Measurements from ENCODE around the gene SLC12A5. TPM values are rescaled to one million over a fixed set of nuclear protein-coding genes. Genes with fewer than 3 reads are reported as not detected.

The SLC12A5 gene
- total RNA-seq, 1 donor from 2014 or later = 9.6 TPM

DNA sequence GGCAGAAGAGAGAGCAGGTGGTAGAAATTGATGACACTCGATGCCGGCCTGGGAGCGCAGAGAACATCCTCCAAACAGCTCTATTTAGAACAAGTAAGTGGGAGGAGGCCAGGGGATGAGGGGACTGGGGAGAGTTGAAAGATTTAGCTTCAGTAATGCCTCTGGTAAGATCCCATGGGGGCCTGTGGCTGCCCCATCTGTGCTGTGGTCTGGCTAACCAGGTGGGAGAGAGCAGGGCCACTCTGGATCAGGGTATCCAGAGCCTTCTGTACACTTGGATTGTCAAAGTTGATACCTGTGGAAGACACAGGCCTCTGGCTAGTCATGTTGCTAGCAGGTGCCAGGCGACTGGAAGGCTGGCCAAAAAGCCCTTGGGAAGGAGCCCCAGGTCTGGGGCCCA is 33.1 kb downstream of the SLC12A5 start:
- DNase-seq (ENCODE audit: low read depth, low spot score) = no peak
- H3K9me3 Mint-ChIP-seq = no peaks in the 10 kb centered on the region
- TF ChIP-seq, protein P1, sequence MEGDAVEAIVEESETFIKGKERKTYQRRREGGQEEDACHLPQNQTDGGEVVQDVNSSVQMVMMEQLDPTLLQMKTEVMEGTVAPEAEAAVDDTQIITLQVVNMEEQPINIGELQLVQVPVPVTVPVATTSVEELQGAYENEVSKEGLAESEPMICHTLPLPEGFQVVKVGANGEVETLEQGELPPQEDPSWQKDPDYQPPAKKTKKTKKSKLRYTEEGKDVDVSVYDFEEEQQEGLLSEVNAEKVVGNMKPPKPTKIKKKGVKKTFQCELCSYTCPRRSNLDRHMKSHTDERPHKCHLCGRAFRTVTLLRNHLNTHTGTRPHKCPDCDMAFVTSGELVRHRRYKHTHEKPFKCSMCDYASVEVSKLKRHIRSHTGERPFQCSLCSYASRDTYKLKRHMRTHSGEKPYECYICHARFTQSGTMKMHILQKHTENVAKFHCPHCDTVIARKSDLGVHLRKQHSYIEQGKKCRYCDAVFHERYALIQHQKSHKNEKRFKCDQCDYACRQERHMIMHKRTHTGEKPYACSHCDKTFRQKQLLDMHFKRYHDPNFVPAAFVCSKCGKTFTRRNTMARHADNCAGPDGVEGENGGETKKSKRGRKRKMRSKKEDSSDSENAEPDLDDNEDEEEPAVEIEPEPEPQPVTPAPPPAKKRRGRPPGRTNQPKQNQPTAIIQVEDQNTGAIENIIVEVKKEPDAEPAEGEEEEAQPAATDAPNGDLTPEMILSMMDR (conservative IDR thresholded peaks at IDR 0.05) = no peak
- peaks cover 37% of the 10 kb centered on the region for H3K36me3 Mint-ChIP-seq (ENCODE audit: low read depth)
- no peak overlapping the region for H3K4me3 Mint-ChIP-seq
- peaks cover 31% of the 10 kb centered on the region for H3K27me3 Mint-ChIP-seq (ENCODE audit: low read depth)
- H3K27ac Mint-ChIP-seq (ENCODE audit: unreplicated experiment) = no peak overlapping the region
- peaks cover 17% of the 10 kb centered on the region for H3K4me1 Mint-ChIP-seq

DNA sequence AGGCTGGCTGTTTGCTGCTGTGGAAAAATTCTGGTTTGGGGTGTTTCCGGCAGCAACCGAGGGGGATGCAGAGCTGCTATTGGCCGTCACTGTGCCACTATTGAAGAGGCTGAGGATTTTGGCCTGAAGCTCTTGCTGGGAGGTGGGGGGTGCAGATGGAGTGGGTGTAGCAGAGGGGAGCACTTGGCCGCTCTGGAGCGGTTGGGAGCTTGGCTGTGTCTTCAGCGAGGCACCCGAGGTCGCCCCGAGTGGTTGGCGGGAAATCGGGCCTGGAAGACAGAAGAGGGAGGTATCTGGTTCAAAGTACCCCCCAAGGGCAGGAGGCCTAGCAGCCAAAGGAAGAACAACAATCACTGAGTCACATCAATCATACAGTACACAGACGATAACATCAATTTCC is 33.6 kb downstream of the SLC12A5 start:
- H3K27ac Mint-ChIP-seq (ENCODE audit: unreplicated experiment) = no peak overlapping the region

DNA sequence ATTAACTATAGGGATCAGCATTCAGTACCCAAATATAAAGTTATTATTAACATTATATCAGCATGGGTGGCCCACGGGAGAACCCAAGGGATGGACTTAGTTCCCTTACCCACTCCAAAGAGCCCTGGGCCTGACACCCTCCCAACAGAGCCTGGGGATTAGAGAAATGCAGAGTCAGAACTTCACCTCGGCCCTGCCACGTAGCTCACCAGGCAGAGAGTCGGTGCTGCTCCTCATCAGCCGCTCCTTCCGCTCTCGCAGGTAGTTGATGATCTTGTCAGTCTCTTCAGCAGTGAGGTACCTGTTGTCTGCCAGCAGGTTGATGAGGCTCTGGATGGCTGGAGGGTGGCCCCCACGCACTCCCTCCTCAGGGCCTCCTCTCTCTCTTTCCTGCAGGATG is 34.1 kb downstream of the SLC12A5 start:
- H3K4me3 Mint-ChIP-seq = no peak overlapping the region
- TF ChIP-seq, protein P1 (conservative IDR thresholded peaks at IDR 0.05) = no peak
- peaks cover 23% of the 10 kb centered on the region for H3K27me3 Mint-ChIP-seq (ENCODE audit: low read depth)
- H3K4me1 Mint-ChIP-seq = peaks cover 14% of the 10 kb centered on the region
- H3K9me3 Mint-ChIP-seq = no peaks in the 10 kb centered on the region
- peaks cover 36% of the 10 kb centered on the region for H3K36me3 Mint-ChIP-seq (ENCODE audit: low read depth)
- no peak for DNase-seq (ENCODE audit: low read depth, low spot score)
- no peak overlapping the region for H3K27ac Mint-ChIP-seq (ENCODE audit: unreplicated experiment)

More for the DNA sequence above, 33.6 kb downstream of the SLC12A5 start:
- TF ChIP-seq, protein P1 (conservative IDR thresholded peaks at IDR 0.05) = no peak
- Mint-ChIP-seq H3K27me3 (ENCODE audit: low read depth) (peaks cover 27% of the 10 kb centered on the region), H3K4me3 (no peak overlapping the region), H3K36me3 (ENCODE audit: low read depth) (peaks cover 36% of the 10 kb centered on the region), H3K4me1 (peaks cover 17% of the 10 kb centered on the region), H3K9me3 (no peaks in the 10 kb centered on the region)
- DNase-seq (ENCODE audit: low read depth, low spot score) = no peak

DNA sequence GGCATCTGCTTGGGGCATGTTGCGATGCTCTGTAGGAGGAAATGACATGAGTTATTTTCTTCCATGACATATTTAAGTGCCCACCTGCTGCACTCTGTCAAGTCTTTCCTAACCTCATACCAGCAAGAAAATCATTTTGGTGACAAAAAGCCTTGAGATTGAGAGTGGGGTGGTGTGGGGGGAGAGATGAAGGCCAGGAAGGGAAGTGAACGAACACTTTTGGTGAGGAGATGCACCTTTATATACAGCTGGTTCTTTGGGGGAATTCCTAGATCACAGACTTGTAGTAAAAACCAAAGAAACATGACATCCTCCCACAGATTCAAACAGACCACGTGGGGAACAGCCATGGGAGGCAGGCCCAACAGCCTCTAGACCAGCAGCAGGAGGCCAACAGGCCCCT is 34.6 kb downstream of the SLC12A5 start:
- DNase-seq (ENCODE audit: low read depth, low spot score) = no peak
- peaks cover 11% of the 10 kb centered on the region for H3K4me1 Mint-ChIP-seq
- H3K4me3 Mint-ChIP-seq = no peak overlapping the region
- no peak overlapping the region for H3K27ac Mint-ChIP-seq (ENCODE audit: unreplicated experiment)
- peaks cover 18% of the 10 kb centered on the region for H3K27me3 Mint-ChIP-seq (ENCODE audit: low read depth)
- H3K9me3 Mint-ChIP-seq = no peaks in the 10 kb centered on the region
- peaks cover 39% of the 10 kb centered on the region for H3K36me3 Mint-ChIP-seq (ENCODE audit: low read depth)
- TF ChIP-seq, protein P1 (conservative IDR thresholded peaks at IDR 0.05) = no peak

DNA sequence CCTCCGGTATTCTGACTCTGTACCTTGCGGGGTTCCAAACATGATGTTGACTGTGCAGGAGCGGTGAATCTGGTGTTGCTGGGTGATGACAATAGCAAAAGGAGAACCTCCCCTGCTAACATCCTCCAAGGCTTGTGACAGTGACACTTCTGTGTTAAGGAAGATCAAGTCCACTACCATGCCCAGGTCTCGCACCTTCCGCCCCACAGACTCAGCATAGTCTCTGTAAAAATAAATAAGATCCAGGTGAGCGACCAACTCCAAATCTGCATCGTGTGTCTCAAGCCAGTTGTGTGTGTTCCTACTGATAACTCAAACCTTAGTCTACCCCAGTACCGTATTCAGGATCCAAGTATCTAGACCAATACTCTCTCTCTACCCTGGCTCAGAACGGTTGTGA is 36.0 kb downstream of the SLC12A5 start:
- H3K4me3 Mint-ChIP-seq = no peak overlapping the region
- TF ChIP-seq, protein P1 (conservative IDR thresholded peaks at IDR 0.05) = no peak
- peaks cover 4% of the 10 kb centered on the region for H3K27me3 Mint-ChIP-seq (ENCODE audit: low read depth)
- H3K4me1 Mint-ChIP-seq = peaks cover 4% of the 10 kb centered on the region
- peaks cover 39% of the 10 kb centered on the region for H3K36me3 Mint-ChIP-seq (ENCODE audit: low read depth)
- H3K9me3 Mint-ChIP-seq = no peaks in the 10 kb centered on the region
- no peak overlapping the region for H3K27ac Mint-ChIP-seq (ENCODE audit: unreplicated experiment)
- no peak for DNase-seq (ENCODE audit: low read depth, low spot score)

DNA sequence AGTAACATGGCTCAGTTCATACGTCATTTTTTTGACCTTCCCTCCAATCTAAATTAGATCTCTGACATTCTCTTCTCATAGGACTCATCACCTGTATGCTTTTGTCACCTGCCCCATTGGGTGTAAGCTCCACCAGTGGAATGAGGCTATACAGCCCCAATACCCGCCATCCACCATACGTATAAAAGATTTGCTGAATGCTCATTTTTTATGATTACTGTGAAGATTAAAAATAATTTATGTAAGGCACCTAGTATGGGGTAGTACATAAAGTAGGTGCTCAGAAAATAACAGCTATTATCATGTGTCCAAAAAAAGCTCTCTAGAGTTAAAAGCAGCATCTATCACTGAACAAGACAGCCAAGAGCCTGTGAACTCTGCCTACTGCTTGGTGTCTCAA is 36.7 kb downstream of the SLC12A5 start:
- TF ChIP-seq, protein P1 (conservative IDR thresholded peaks at IDR 0.05) = no peak
- Mint-ChIP-seq H3K27me3 (ENCODE audit: low read depth) (no peaks in the 10 kb centered on the region), H3K4me1 (peaks cover under 1% of the 10 kb centered on the region), H3K4me3 (no peak overlapping the region), H3K9me3 (no peaks in the 10 kb centered on the region), H3K27ac (ENCODE audit: unreplicated experiment) (no peak overlapping the region), H3K36me3 (ENCODE audit: low read depth) (peaks cover 36% of the 10 kb centered on the region)
- no peak for DNase-seq (ENCODE audit: low read depth, low spot score)
